Type B pancreatic cell (in vitro differentiated cells): ENCODE measurements around the gene F5. TPM values are rescaled to one million over a fixed set of nuclear protein-coding genes. Genes with fewer than 3 reads are reported as not detected.

ENCODE experiments used
- DNase-seq: peaks from one replicate; pipeline ENCODE4 v3.0.0; 2021; ENCODE audit warnings: mixed read lengths; ENCODE audit not compliant: unreplicated experiment; ENCODE audit errors: extremely low spot score
- H3K27ac Mint-ChIP-seq: 2 replicates; pipeline ENCODE4 v1.8.0; 2021; ENCODE audit warnings: mild to moderate bottlenecking, mixed read lengths
- H3K27me3 Mint-ChIP-seq: 2 replicates; pipeline ENCODE4 v1.8.0; 2021; ENCODE audit warnings: mixed read lengths
- H3K36me3 Mint-ChIP-seq: 2 replicates; pipeline ENCODE4 v1.8.0; 2021; ENCODE audit warnings: mixed read lengths
- H3K4me1 Mint-ChIP-seq: one replicate; pipeline ENCODE4 v1.8.0; 2021; ENCODE audit warnings: mixed read lengths; ENCODE audit not compliant: unreplicated experiment
- H3K4me3 Mint-ChIP-seq: 2 replicates; pipeline ENCODE4 v1.8.0; 2021; ENCODE audit warnings: mild to moderate bottlenecking, mixed read lengths
- H3K9me3 Mint-ChIP-seq: 2 replicates; pipeline ENCODE4 v1.8.0; 2021; ENCODE audit warnings: mixed read lengths
- total RNA-seq: library from RNA; stranded (reverse); gene quantifications from 2 replicates; pipeline ENCODE4 v1.2.1, GENCODE V29; 2021; ENCODE audit warnings: low replicate concordance
- TF ChIP-seq, protein P1 (sequence below): fragments of 200-600 bp; sonication (generic); conservative IDR thresholded peaks from 2 replicates; pipeline ENCODE4 v1.5.0; 2021; ENCODE audit warnings: antibody characterized with exemption, mild to moderate bottlenecking

The F5 gene
- total RNA-seq, 1 donor from 2014 or later, result 5.5 TPM

- H3K36me3 Mint-ChIP-seq, result no peaks in the 10 kb centered on the region
- TF ChIP-seq, protein P1, sequence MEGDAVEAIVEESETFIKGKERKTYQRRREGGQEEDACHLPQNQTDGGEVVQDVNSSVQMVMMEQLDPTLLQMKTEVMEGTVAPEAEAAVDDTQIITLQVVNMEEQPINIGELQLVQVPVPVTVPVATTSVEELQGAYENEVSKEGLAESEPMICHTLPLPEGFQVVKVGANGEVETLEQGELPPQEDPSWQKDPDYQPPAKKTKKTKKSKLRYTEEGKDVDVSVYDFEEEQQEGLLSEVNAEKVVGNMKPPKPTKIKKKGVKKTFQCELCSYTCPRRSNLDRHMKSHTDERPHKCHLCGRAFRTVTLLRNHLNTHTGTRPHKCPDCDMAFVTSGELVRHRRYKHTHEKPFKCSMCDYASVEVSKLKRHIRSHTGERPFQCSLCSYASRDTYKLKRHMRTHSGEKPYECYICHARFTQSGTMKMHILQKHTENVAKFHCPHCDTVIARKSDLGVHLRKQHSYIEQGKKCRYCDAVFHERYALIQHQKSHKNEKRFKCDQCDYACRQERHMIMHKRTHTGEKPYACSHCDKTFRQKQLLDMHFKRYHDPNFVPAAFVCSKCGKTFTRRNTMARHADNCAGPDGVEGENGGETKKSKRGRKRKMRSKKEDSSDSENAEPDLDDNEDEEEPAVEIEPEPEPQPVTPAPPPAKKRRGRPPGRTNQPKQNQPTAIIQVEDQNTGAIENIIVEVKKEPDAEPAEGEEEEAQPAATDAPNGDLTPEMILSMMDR, result no peak
- no peak for DNase-seq
- H3K27me3 Mint-ChIP-seq, result peaks cover 11% of the 10 kb centered on the region
- no peak overlapping the region for H3K27ac Mint-ChIP-seq
- peaks cover 7% of the 10 kb centered on the region for H3K9me3 Mint-ChIP-seq
- peaks cover 5% of the 10 kb centered on the region for H3K4me1 Mint-ChIP-seq
- H3K4me3 Mint-ChIP-seq, result no peak overlapping the region
These were observed 9.3 kb downstream of the F5 start for GRCh38 chr1:169576935-169577331.

- DNase-seq, result no peak
- H3K36me3 Mint-ChIP-seq, result no peaks in the 10 kb centered on the region
- TF ChIP-seq, protein P1, result no peak
- H3K4me1 Mint-ChIP-seq, result peaks cover 5% of the 10 kb centered on the region
- no peak overlapping the region for H3K4me3 Mint-ChIP-seq
- H3K27me3 Mint-ChIP-seq, result peaks cover 11% of the 10 kb centered on the region
- peaks cover 7% of the 10 kb centered on the region for H3K9me3 Mint-ChIP-seq
- no peak overlapping the region for H3K27ac Mint-ChIP-seq
These were observed 9.9 kb downstream of the F5 start for GRCh38 chr1:169576241-169576934.

- DNase-seq, result no peak
- H3K9me3 Mint-ChIP-seq, result peaks cover 7% of the 10 kb centered on the region
- no peaks in the 10 kb centered on the region for H3K36me3 Mint-ChIP-seq
- H3K4me3 Mint-ChIP-seq, result no peak overlapping the region
- no peak overlapping the region for H3K27ac Mint-ChIP-seq
- peaks cover 11% of the 10 kb centered on the region for H3K27me3 Mint-ChIP-seq
- peaks cover 5% of the 10 kb centered on the region for H3K4me1 Mint-ChIP-seq
- TF ChIP-seq, protein P1, result no peak
These were observed 11.9 kb downstream of the F5 start for GRCh38 chr1:169574336-169574735.

DNA sequence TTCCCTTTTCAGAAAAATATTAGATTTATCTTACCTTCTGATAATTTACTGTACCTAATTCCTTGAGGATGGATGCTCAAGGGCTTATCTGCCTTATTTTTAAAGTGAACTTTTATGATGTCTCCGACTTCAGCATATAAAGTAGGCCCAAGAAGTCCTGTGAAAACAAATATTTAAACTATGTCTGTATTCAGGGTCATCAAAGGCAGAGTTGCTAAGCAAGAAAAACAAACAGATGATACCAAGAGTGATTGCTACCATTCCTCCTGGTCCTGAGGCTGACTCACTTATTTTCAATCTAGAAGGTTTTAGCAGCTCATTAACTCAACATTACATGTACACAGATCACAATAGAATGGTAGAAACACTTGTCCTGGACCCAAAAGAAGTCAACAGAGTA lies 14.1 kb downstream of the F5 start:
- peaks cover 5% of the 10 kb centered on the region for H3K4me1 Mint-ChIP-seq
- H3K27ac Mint-ChIP-seq, result peak overlapping the region; percentile 58
- no peaks in the 10 kb centered on the region for H3K36me3 Mint-ChIP-seq
- no peak overlapping the region for H3K4me3 Mint-ChIP-seq
- TF ChIP-seq, protein P1, result no peak
- no peak for DNase-seq
- H3K27me3 Mint-ChIP-seq, result peaks cover 11% of the 10 kb centered on the region
- peaks cover 7% of the 10 kb centered on the region for H3K9me3 Mint-ChIP-seq

GRCh38 chr1:169571450-169571849 lies 14.8 kb downstream of the F5 start:
- Mint-ChIP-seq H3K27me3 (peaks cover 11% of the 10 kb centered on the region), H3K27ac (peak overlapping the region; percentile 58)
- TF ChIP-seq, protein P1, result no peak

More at GRCh38 chr1:169571450-169571849, 14.8 kb downstream of the F5 start:
- Mint-ChIP-seq H3K4me3 (no peak overlapping the region), H3K36me3 (no peaks in the 10 kb centered on the region), H3K4me1 (peaks cover 5% of the 10 kb centered on the region), H3K9me3 (peaks cover 7% of the 10 kb centered on the region)
- DNase-seq, result no peak
